NCI-H2107 treated with DMSO at 0.1 percent for 48 hours (cell line): ENCODE measurements around the gene TFDP1.
"Not testable (repeated sequence)": the region's sequence is repeated elsewhere in the genome, so short reads cannot be mapped to it uniquely, and the experiment has no call there.

Experiments used
- DNase-seq: peaks from one replicate; lab custom pipeline; 2025; ENCODE audit not compliant: unreplicated experiment; lab: John Stamatoyannopoulos, UW

Gene TFDP1

GRCh38 chr13:113565526-113566226 is 18.9 kb upstream of the TFDP1 start:
- no peak for DNase-seq

GRCh38 chr13:113566227-113566561 is 18.4 kb upstream of the TFDP1 start:
- DNase-seq, result no peak

GRCh38 chr13:113567681-113568080 is 16.9 kb upstream of the TFDP1 start:
- no peak for DNase-seq

GRCh38 chr13:113573065-113573464 is 11.5 kb upstream of the TFDP1 start:
- DNase-seq, result no peak

- no peak for DNase-seq
These were observed 8.0 kb upstream of the TFDP1 start for GRCh38 chr13:113576597-113576996.

- no peak for DNase-seq
These were observed 6.6 kb upstream of the TFDP1 start for GRCh38 chr13:113577881-113578435.

- DNase-seq, result no peak
These were observed 4.9 kb upstream of the TFDP1 start for GRCh38 chr13:113579686-113580085.

- DNase-seq, result no peak
These were observed 2.7 kb upstream of the TFDP1 start for GRCh38 chr13:113581871-113582270.

GRCh38 chr13:113582841-113583631 is 1.5 kb upstream of the TFDP1 start:
- no peak for DNase-seq

- no peak for DNase-seq
These were observed 518 bp downstream of the TFDP1 start for GRCh38 chr13:113584870-113585671.

- no peak for DNase-seq
These were observed 1.3 kb downstream of the TFDP1 start for GRCh38 chr13:113585896-113586295.

- no peak for DNase-seq
These were observed 2.3 kb downstream of the TFDP1 start for GRCh38 chr13:113586661-113587479.

GRCh38 chr13:113588394-113589111 is 4.0 kb downstream of the TFDP1 start:
- no peak for DNase-seq

- DNase-seq, result no peak
These were observed 4.9 kb downstream of the TFDP1 start for GRCh38 chr13:113589251-113589960.

- no peak for DNase-seq
These were observed 5.4 kb downstream of the TFDP1 start for GRCh38 chr13:113589961-113590339.

- DNase-seq, result no peak
These were observed 7.2 kb downstream of the TFDP1 start for GRCh38 chr13:113591750-113592149.

GRCh38 chr13:113592571-113592970 is 8.0 kb downstream of the TFDP1 start:
- no peak for DNase-seq

- not testable (repeated sequence) for DNase-seq
These were observed 9.7 kb downstream of the TFDP1 start for GRCh38 chr13:113594066-113594821.

GRCh38 chr13:113595131-113595530 is 10.6 kb downstream of the TFDP1 start:
- no peak for DNase-seq
